SK-N-SH treated with all-trans-retinoic acid at 6 μM for 48 hours (cell line): ENCODE data around the gene EPN2.

Experiments
- ATAC-seq: fragments of 200-7000 bp; cut with Tn5 transposase; 3 replicates; pipeline ENCODE4 v1.9.1; 2020; ENCODE audit warnings: mild to moderate bottlenecking, moderate library complexity
- ARNTL ChIP-seq: fragments of 450-650 bp; formaldehyde crosslinking; IDR thresholded peaks from 2 replicates; pipeline ENCODE4 v1.5.0; 2020; ENCODE audit warnings: low read depth, mild to moderate bottlenecking, moderate library complexity, borderline replicate concordance
- BACH2 ChIP-seq: fragments of 250-450 bp; sonication (Bioruptor Pico); IDR thresholded peaks from 2 replicates; pipeline ENCODE4 v1.9.0; 2021; ENCODE audit warnings: mild to moderate bottlenecking, borderline replicate concordance
- CREB5 ChIP-seq: fragments of 250-450 bp; sonication (Bioruptor Pico); IDR thresholded peaks from 2 replicates; pipeline ENCODE4 v1.5.1; 2020; ENCODE audit warnings: low read depth, mild to moderate bottlenecking, moderate library complexity
- CSDC2 ChIP-seq: fragments of 250-450 bp; sonication (Bioruptor Pico); IDR thresholded peaks from 2 replicates; pipeline ENCODE4 v1.5.0; 2020; ENCODE audit warnings: mild to moderate bottlenecking, moderate library complexity
- CSRNP3 ChIP-seq: fragments of 250-450 bp; sonication (Bioruptor Pico); IDR thresholded peaks from 2 replicates; pipeline ENCODE4 v1.5.1; 2021; ENCODE audit warnings: mild to moderate bottlenecking, moderate library complexity
- ESRRG ChIP-seq: fragments of 250-450 bp; sonication (Bioruptor Pico); IDR thresholded peaks from 2 replicates; pipeline ENCODE4 v1.6.1; 2021; ENCODE audit warnings: mild to moderate bottlenecking
- GLIS3 ChIP-seq: fragments of 250-450 bp; sonication (Bioruptor Pico); IDR thresholded peaks from 2 replicates; pipeline ENCODE4 v1.5.0; 2020; ENCODE audit warnings: mild to moderate bottlenecking, moderate library complexity
- ISL1 ChIP-seq: fragments of 250-450 bp; sonication (Bioruptor Pico); IDR thresholded peaks from 2 replicates; pipeline ENCODE4 v2.1.2; 2022; ENCODE audit warnings: mild to moderate bottlenecking, moderate library complexity
- OSR1 ChIP-seq: fragments of 250-450 bp; sonication (Bioruptor Pico); IDR thresholded peaks from 2 replicates; pipeline ENCODE4 v1.8.0; 2022; ENCODE audit warnings: moderate library complexity, mild to moderate bottlenecking, inconsistent platforms
- PATZ1 ChIP-seq: fragments of 250-450 bp; sonication (Bioruptor Pico); IDR thresholded peaks from 2 replicates; pipeline ENCODE4 v1.8.0; 2020; ENCODE audit warnings: mild to moderate bottlenecking, moderate library complexity, borderline replicate concordance
- POU6F1 ChIP-seq: fragments of 250-450 bp; sonication (Bioruptor Pico); IDR thresholded peaks from 2 replicates; pipeline ENCODE4 v1.8.0; 2021; ENCODE audit warnings: low read depth, mild to moderate bottlenecking, moderate library complexity, borderline replicate concordance
- RARB ChIP-seq: fragments of 250-450 bp; sonication (Bioruptor Pico); IDR thresholded peaks from 2 replicates; pipeline ENCODE4 v1.8.0; 2021; ENCODE audit warnings: mild to moderate bottlenecking, moderate library complexity
- SNAI2 ChIP-seq: fragments of 250-450 bp; sonication (Bioruptor Pico); IDR thresholded peaks from 2 replicates; pipeline ENCODE4 v1.5.0; 2020; ENCODE audit warnings: mild to moderate bottlenecking, moderate library complexity
- TCF4 ChIP-seq: fragments of 250-450 bp; sonication (Bioruptor Pico); IDR thresholded peaks from 2 replicates; pipeline ENCODE4 v1.8.0; 2021; ENCODE audit warnings: mild to moderate bottlenecking, moderate library complexity, borderline replicate concordance
- TOX ChIP-seq: fragments of 250-450 bp; sonication (Bioruptor Pico); IDR thresholded peaks from 2 replicates; pipeline ENCODE4 v1.8.0; 2021; ENCODE audit warnings: mild to moderate bottlenecking, moderate library complexity, borderline replicate concordance
- TSHZ2 ChIP-seq: fragments of 250-450 bp; sonication (Bioruptor Pico); IDR thresholded peaks from 2 replicates; pipeline ENCODE4 v1.5.0; 2020; ENCODE audit warnings: mild to moderate bottlenecking, moderate library complexity
- ZC3H10 ChIP-seq: fragments of 250-450 bp; sonication (Bioruptor Pico); IDR thresholded peaks from 2 replicates; pipeline ENCODE4 v1.5.1; 2021; ENCODE audit warnings: mild to moderate bottlenecking, moderate library complexity
- ZFP3 ChIP-seq: fragments of 250-450 bp; sonication (Bioruptor Pico); IDR thresholded peaks from 2 replicates; pipeline ENCODE4 v1.5.0; 2020; ENCODE audit warnings: mild to moderate bottlenecking, moderate library complexity
- ZFP30 ChIP-seq: fragments of 450-650 bp; formaldehyde crosslinking; IDR thresholded peaks from 2 replicates; pipeline ENCODE4 v1.5.0; 2022; ENCODE audit warnings: mild to moderate bottlenecking, moderate library complexity
- ZNF70 ChIP-seq: fragments of 450-650 bp; formaldehyde crosslinking; IDR thresholded peaks from 2 replicates; pipeline ENCODE4 v1.5.0; 2020; ENCODE audit warnings: mild to moderate bottlenecking, moderate library complexity
- ZNF8 ChIP-seq: fragments of 450-650 bp; formaldehyde crosslinking; IDR thresholded peaks from 2 replicates; pipeline ENCODE4 v1.5.0; 2020; ENCODE audit warnings: mild to moderate bottlenecking, moderate library complexity

Gene EPN2

GRCh38 chr17:19316761-19317358 is 79.7 kb downstream of the EPN2 start:
- TF ChIP-seq TOX (no peak), ZC3H10 (CRISPR knock-in tag) (no peak), ISL1 (CRISPR knock-in tag) (no peak), RARB (CRISPR knock-in tag) (no peak), GLIS3 (CRISPR knock-in tag) (no peak), CREB5 (no peak), ZFP3 (CRISPR knock-in tag) (no peak), CSDC2 (CRISPR knock-in tag) (no peak), TSHZ2 (CRISPR knock-in tag) (no peak), ZFP30 (CRISPR knock-in tag) (no peak), SNAI2 (no peak), ARNTL (no peak), ZNF70 (no peak), BACH2 (CRISPR knock-in tag) (no peak)
- TF ChIP-seq, all 23 proteins: peak for 0
- no peak for ATAC-seq

- peak; percentile 46; the same call in 2 of the 3 replicates for ATAC-seq
- TF ChIP-seq TCF4 (CRISPR knock-in tag) = no peak
These were observed 80.4 kb downstream of the EPN2 start for GRCh38 chr17:19317359-19318095.

- no peak for ATAC-seq
These were observed 81.4 kb downstream of the EPN2 start for GRCh38 chr17:19318611-19319010.

More at GRCh38 chr17:19318611-19319010, 81.4 kb downstream of the EPN2 start:
- TF ChIP-seq CSRNP3 (CRISPR knock-in tag) (no peak), ZC3H10 (CRISPR knock-in tag) (no peak), ZFP30 (CRISPR knock-in tag) (no peak), ZNF8 (CRISPR knock-in tag) (no peak), RARB (CRISPR knock-in tag) (no peak), PATZ1 (CRISPR knock-in tag) (no peak), ESRRG (CRISPR knock-in tag) (no peak), TOX (no peak), POU6F1 (no peak), OSR1 (CRISPR knock-in tag) (no peak), CSDC2 (CRISPR knock-in tag) (no peak), ZFP3 (CRISPR knock-in tag) (no peak), SNAI2 (no peak)
